Measurements from ENCODE around the gene CLEC16A.

Gene CLEC16A

DNA sequence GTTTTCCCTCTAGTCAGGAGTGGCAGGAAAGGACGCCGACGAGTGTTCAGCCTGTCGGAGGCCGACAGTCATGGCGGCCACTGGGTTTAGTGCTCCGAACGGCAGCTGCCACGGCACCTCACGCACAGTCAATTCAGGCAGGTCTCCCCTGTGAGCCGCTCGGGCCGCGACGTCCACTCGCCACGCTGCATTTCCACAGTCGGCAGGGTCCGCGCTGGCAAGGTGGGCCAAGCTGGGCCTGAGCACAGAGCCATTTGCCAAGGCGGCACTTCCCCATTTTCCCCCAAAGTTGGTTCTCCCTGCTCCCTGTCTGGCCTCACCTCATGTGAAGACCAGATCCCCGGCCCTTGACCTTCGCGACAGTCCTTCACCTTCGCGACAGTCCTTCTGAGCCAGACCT is 229.8 kb downstream of the CLEC16A start:
- Mint-ChIP-seq H3K4me1 (peaks cover 78% of the 10 kb centered on the region), H3K27me3 (no peaks in the 10 kb centered on the region), H3K36me3 (peaks cover 68% of the 10 kb centered on the region), H3K9me3 (no peaks in the 10 kb centered on the region), H3K27ac (peak overlapping the region; percentile 94), H3K4me3 (peak overlapping the region; percentile 19)
- no peak for ATAC-seq

DNA sequence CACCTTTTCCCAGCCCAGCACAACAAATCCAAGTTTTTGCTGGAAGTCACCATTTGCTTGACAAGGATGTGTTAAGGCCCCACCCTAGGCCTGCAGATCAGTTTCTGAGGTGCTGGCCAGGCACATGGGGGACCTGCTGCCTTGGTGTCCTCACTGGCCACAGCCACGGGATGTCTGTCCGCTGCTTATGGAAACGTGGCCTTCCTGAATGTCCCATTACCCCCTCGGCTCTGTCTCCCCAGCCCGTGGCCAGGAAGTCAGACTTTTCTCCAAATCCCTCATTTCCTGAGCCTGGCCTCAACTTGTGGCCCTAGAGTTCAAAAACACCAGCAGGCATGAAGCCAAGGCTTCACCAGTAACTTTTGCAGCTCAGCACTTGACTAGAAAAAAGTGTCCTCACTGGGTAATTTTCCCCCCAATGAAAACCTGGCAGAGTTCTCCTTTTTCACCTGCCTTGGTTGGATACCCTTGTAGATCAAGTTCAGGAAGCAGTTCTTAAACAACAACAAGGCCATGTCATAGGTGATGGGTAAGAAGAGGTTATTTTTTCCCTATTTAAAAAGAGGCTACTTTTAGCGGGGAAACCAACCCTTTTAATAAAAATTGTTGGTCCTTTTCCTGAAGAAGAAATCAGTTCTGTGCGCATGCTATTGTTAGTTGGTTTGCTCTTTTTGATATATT is 230.9 kb downstream of the CLEC16A start:
- H3K27me3 Mint-ChIP-seq = no peaks in the 10 kb centered on the region
- H3K9me3 Mint-ChIP-seq = no peaks in the 10 kb centered on the region
- H3K4me3 Mint-ChIP-seq = no peak overlapping the region
- H3K27ac Mint-ChIP-seq = peak overlapping the region; percentile 94
- peaks cover 68% of the 10 kb centered on the region for H3K36me3 Mint-ChIP-seq
- peaks cover 77% of the 10 kb centered on the region for H3K4me1 Mint-ChIP-seq
- ATAC-seq = peak; percentile 44

DNA sequence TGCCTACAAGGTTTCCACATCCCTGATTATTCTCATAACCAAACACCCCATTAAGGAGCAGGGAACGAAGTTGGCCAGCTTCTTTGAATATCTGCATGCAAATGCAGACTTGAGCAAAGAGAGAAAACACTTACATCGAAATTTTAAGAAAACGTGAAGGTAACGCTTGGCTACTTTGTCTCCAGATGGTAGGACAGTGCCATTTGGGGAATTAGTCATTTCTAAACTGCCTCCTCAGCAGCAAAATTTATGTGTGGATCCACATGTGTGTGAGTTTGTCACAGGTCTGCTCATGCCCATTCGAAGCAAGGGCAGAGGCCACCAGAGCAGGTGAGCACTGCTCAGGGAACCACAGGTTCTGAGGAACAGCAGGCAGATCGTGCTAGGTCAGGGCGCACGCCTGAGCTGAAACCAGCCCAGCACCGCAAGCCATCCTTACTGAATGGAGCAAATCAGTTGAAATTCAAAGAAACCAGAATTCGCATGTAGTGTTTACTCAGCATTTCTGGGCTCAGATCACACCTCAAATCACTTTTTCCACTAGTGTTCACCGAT is 231.5 kb downstream of the CLEC16A start:
- Mint-ChIP-seq H3K27ac (peak overlapping the region; percentile 94), H3K9me3 (no peaks in the 10 kb centered on the region), H3K36me3 (peaks cover 69% of the 10 kb centered on the region), H3K4me3 (peak overlapping the region; percentile 25), H3K4me1 (peaks cover 77% of the 10 kb centered on the region), H3K27me3 (no peaks in the 10 kb centered on the region)
- ATAC-seq = peak; percentile 93

DNA sequence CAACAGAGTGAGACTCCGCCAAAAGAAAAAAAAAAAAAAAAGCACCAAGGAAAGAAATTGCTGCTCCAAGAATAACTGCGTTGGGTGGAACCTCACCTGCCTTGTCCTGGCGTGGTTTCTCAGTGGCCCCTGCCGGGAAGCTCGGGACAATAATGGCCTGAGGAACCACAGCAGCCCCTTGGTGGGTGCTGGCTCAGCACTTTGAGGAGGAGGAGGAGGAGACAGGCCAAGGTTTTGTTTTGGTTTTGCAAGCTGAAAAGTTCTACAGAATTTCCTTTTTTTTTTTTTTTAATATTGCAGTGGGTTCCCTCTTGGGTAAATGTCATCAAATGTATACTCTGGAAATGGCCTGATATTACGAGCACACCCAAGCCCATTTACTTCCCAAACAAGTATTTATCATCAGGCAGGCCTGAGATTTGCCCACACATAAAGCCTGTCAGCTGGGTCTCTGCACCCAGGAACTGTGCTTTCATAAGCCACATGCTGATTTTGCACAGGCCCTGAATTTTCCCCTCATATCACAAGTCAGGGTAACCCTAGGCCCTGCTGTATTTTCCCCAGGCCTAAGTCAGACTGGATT is 233.3 kb downstream of the CLEC16A start:
- Mint-ChIP-seq H3K27ac (peak overlapping the region; percentile 94), H3K9me3 (no peaks in the 10 kb centered on the region), H3K36me3 (peaks cover 58% of the 10 kb centered on the region), H3K4me1 (peaks cover 83% of the 10 kb centered on the region), H3K4me3 (no peak overlapping the region), H3K27me3 (no peaks in the 10 kb centered on the region)
- no peak for ATAC-seq

DNA sequence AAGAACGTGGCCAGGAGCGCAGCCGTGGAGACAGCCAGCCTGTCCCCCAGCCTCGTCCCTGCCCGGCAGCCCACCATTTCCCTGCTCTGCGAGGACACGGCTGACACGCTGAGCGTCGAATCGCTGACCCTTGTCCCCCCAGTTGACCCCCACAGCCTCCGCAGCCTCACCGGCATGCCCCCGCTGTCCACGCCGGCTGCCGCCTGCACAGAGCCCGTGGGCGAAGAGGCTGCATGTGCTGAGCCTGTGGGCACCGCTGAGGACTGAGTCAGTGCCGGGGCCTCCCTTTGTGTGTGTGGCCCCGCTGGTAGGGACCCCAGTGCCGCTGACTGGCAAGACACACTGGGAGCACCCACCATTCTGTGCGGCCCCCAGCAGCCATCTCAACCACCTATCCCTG is 234.1 kb downstream of the CLEC16A start:
- Mint-ChIP-seq H3K4me1 (peaks cover 83% of the 10 kb centered on the region), H3K27me3 (no peaks in the 10 kb centered on the region), H3K4me3 (no peak overlapping the region), H3K36me3 (peaks cover 52% of the 10 kb centered on the region), H3K9me3 (no peaks in the 10 kb centered on the region), H3K27ac (peak overlapping the region; percentile 94)
- no peak for ATAC-seq

DNA sequence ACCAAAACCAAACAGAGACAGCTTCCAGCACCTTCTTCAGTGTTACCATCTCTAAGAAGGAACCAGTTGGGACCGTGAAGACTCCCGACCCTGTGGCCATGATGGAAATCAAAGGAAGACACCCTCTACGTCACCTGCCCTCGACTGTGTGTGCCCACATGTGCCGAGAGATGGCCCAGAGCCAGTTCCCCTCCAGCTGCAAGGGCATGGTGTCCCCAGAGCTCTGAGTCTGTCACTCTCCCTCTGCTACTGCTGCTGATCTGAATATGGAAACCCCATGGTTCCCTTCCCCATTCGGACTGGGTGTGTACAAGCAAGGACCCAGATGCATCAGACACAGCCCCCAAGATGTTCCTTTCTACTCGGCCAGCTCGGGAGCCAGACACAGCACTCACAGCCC is 235.2 kb downstream of the CLEC16A start:
- Mint-ChIP-seq H3K27me3 (no peaks in the 10 kb centered on the region), H3K27ac (peak overlapping the region; percentile 94), H3K36me3 (peaks cover 40% of the 10 kb centered on the region), H3K4me3 (peak overlapping the region; percentile 27), H3K4me1 (peaks cover 82% of the 10 kb centered on the region), H3K9me3 (no peaks in the 10 kb centered on the region)
- ATAC-seq = no peak

DNA sequence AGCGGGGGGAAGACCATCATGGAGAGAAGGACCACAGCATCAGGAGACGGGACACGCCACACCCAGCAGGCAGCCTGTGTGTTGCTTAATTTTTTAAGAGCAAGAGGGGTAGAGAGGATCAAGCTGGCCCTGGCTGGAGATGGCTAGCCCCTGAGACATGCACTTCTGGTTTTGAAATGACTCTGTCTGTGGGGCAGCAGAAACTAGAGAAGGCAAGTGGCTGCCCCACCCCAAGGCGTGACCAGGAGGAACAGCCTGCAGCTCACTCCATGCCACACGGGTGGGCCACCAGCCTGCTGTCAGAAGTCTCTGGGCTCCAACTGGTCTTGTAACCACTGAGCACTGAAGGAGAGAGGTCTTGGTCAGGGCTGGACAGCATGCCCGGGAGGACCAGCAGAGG is 236.1 kb downstream of the CLEC16A start:
- Mint-ChIP-seq H3K27me3 (no peaks in the 10 kb centered on the region), H3K36me3 (peaks cover 31% of the 10 kb centered on the region), H3K4me3 (peak overlapping the region; percentile 84), H3K9me3 (no peaks in the 10 kb centered on the region), H3K4me1 (peaks cover 78% of the 10 kb centered on the region), H3K27ac (peak overlapping the region; percentile 94)
- peak; percentile 37 for ATAC-seq

DNA sequence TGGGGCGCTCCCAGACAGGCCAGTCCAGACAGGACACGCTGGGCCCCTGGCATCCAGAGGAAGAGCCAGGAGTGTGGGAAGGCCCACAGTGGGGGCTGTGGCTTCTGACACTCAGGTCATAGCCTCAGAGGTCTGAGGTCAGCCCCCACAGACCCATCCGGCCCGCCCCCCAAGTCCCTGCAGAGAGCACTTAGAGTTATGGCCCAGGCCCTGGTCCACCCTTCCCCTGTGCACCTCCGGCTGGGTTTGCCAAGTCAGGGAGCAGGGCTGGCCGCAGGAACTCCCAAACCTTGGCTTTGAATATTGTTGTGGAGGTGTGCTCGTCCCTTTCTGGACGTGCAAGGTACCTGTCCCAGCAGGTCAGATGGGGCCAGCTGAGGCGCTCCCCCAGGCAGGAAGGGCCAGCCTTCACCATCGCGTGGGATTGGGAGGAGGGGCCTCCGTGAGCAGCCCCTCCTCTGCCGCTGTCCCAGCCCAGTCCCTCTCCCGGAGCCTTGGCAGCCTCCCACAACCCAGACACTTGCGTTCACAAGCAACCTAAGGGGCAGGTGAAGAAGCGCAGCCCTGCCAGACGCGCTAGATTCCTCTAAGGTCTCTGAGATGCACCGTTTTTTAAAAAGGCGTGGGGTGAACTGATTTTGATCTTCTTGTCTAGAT is 237.0 kb downstream of the CLEC16A start:
- Mint-ChIP-seq H3K27ac (peak overlapping the region; percentile 94), H3K9me3 (no peaks in the 10 kb centered on the region), H3K27me3 (no peaks in the 10 kb centered on the region), H3K4me3 (peak overlapping the region; percentile 47), H3K4me1 (peaks cover 69% of the 10 kb centered on the region), H3K36me3 (peaks cover 31% of the 10 kb centered on the region)
- ATAC-seq = peak; percentile 0

DNA sequence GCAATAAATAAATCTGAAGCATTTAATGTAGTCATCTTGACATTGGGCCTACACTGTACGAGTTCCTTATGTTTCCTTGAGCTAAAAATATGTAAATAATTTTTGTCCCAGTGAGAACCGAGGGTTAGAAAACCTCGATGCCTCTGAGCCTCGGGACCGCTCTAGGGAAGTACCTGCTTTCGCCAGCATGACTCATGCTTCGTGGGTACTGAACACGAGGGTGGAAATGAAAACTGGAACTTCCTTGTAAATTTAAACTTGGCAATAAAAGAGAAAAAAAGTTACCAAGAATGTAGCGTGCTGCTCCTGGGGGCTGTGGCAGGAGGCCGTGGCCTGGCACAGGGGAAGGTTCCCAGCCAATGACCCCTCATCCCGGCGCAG is 237.5 kb downstream of the CLEC16A start:
- Mint-ChIP-seq H3K27me3 (no peaks in the 10 kb centered on the region), H3K4me3 (peak overlapping the region; percentile 47), H3K36me3 (peaks cover 27% of the 10 kb centered on the region), H3K9me3 (no peaks in the 10 kb centered on the region), H3K27ac (peak overlapping the region; percentile 94), H3K4me1 (peaks cover 64% of the 10 kb centered on the region)
- ATAC-seq = peak; percentile 61

DNA sequence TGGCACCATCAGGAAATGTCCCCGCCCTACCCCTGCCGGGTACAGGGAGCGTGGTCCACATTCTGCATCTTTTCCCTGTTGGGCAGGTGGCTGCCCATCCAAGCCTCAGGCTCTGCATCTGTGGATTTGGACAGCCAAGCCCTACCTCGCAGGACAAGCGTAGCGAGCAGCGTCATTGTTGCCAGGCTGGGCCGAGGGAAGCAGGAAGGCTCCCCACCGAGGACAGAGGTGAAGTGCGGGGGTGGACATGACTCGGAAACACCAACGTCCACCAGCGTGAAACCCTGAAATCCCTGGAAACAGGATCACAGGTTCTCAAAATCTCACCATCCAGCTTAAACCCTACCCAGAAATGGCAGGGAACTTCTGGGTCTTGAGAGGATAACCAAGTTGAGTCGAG is 238.0 kb downstream of the CLEC16A start:
- ATAC-seq = no peak
- Mint-ChIP-seq H3K27me3 (no peaks in the 10 kb centered on the region), H3K4me1 (peaks cover 62% of the 10 kb centered on the region), H3K36me3 (peaks cover 25% of the 10 kb centered on the region), H3K9me3 (no peaks in the 10 kb centered on the region), H3K4me3 (peak overlapping the region; percentile 47), H3K27ac (peak overlapping the region; percentile 94)

DNA sequence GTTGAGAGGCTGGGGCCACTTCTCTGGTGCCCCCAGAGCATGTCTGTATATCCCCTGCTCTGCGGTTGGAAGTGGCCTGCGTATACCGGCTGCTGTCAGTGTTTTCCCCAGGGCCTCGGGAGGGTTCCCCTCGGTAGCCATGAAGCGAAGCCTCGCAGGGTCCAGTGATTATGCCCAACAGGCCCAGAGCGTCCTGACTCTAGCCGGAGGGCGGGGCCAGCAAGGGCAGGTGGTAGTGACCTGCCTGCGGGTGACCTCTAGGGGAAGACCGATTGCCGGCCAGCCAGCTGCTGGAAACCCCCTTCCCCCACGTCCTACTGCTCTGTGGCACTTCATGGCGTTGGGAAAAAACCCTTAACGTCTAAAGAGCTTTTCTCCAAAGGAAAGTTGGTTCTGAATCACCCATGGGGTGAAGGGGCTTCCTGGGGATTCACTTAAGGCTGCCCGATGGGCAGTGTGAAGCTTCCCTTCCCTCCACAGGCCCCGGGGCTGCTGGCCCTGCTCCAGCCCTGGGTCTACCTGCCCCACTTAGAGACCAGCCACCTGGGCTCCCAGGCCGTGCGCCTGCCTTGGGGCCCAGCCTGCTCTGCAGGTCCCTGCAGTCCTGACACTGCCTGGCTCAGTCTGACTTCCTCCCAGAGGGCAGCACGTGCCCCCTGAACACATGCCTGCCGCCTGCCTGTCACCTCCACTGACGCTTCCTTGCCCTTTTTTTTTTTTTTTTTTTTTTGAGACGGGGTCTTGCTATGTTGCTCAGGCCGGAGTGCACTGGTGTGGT is 238.9 kb downstream of the CLEC16A start:
- Mint-ChIP-seq H3K27me3 (no peaks in the 10 kb centered on the region), H3K4me1 (peaks cover 62% of the 10 kb centered on the region), H3K27ac (peak overlapping the region; percentile 94), H3K36me3 (peaks cover 25% of the 10 kb centered on the region), H3K9me3 (no peaks in the 10 kb centered on the region), H3K4me3 (peak overlapping the region; percentile 47)
- ATAC-seq = peak; percentile 87

DNA sequence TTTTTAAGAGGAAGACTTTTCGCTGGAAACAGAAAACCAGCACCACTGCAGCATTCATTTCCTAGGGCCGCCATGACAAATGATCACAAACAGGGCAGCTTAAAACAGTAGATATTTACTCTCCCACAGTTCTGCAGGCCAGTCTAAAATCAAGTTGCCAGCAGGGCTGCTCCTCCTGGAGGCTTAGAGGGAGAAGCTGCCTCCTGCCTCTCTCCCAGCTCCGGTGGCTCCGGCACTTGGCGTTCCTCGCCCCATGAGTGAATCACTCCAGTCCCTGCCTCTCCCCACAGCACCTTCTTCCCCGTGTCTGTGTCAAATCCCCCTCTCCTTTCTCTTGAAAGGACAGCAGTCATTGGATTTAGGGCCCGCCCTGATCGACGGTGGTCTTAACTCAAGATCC is 239.6 kb downstream of the CLEC16A start:
- H3K4me3 Mint-ChIP-seq = peak overlapping the region; percentile 8
- H3K4me1 Mint-ChIP-seq = peaks cover 56% of the 10 kb centered on the region
- peak overlapping the region; percentile 94 for H3K27ac Mint-ChIP-seq
- H3K27me3 Mint-ChIP-seq = no peaks in the 10 kb centered on the region
- no peak for ATAC-seq
- H3K36me3 Mint-ChIP-seq = peaks cover 20% of the 10 kb centered on the region
- H3K9me3 Mint-ChIP-seq = no peaks in the 10 kb centered on the region

DNA sequence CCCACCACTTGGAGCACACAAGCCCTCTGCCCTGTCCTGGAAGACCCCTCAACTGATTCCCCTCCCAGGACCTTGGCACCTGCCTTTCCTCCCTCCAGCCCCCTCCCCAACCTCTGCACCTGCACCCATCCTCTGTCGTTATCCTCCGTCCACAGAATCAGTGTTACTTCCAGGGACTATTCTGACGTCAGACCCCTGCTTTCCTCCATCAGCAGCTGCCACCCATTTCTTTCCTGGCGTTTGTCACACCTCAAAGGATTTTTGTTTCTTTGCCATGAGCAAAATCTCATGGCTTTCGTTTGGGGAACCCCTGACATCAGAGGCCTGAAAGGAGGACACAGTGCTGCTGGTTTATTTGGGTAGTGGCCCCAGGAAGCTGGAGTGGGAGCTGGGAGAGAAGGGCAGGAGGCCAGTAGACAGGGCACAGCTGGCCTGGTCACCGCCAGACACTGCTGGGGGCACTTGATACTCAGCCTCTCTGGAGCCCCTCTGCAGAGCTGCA is 243.2 kb downstream of the CLEC16A start:
- Mint-ChIP-seq H3K27me3 (no peaks in the 10 kb centered on the region), H3K27ac (no peak overlapping the region), H3K36me3 (peaks cover 5% of the 10 kb centered on the region), H3K9me3 (no peaks in the 10 kb centered on the region), H3K4me3 (no peak overlapping the region), H3K4me1 (peaks cover 33% of the 10 kb centered on the region)
- ATAC-seq = no peak

DNA sequence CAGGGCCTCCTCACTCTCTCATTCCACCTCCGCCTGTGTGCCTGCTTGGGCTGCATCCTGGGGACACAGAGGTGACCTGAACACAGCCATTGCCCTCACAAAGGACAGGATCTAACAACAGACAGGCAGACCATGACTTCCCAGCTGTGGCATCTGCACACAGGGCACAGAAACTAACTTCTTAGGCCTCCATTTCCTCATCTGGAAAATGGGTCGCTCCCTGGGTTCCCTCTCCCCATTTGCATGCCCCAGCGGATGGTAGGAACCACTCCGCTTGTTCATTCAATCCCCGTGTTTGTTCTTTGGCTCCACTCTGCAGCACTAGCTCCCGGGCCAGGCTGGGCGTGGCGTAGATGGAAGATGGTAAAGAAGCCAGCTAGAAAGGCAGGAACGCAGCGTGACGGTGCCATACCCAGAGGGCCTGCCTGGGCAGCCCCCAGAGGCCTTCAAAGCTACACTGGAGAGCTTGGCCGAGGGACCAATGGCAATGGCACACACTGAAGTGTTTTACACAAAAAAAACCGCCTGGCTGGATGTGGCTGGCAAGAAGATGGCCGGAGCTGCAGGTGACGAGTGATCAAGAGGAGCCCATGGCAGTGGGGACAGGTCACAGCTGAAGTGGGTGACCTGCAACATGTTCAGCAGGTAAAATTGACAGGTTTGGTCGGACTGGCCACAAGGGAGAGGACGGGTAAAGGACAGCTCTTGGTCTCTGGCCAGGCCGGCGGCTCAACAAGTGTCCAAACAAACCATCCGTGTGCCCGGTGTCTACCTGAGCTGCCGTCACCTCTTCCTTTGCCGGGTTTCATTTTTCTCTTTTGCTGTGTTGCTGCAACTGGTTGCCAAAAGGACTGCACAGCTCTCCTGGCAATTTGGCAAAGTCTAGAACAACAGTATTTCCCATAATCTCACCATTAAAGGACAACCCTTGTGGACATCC is 244.7 kb downstream of the CLEC16A start:
- Mint-ChIP-seq H3K4me1 (peaks cover 18% of the 10 kb centered on the region), H3K9me3 (no peaks in the 10 kb centered on the region), H3K36me3 (peaks cover 11% of the 10 kb centered on the region), H3K27ac (peak overlapping the region; percentile 24), H3K4me3 (no peak overlapping the region), H3K27me3 (no peaks in the 10 kb centered on the region)
- no peak for ATAC-seq
